ENCODE results near the gene FOSB.

The FOSB gene

DNA sequence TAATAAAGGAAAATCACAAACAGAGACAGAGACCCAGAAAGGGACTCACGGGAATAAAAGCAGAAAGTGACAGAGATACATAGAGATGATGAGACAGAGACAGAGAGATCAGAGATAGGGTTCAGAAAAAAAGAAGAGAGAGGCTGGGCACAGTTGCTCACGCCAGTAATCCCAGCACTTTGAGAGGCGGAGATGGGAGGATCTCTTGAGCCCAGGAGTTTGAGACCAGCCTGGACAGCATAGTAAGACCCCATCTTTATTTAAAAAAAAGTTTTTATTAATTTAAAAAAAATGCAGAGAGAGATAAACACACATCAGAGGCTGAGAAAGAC lies 19.4 kb upstream of the FOSB start:
- H3K4me3 ChIP-seq (ENCODE audit: low read depth, low read length): no peak overlapping the region
- no peak for DNase-seq (ENCODE audit: low read depth)
- TF ChIP-seq, protein P1, sequence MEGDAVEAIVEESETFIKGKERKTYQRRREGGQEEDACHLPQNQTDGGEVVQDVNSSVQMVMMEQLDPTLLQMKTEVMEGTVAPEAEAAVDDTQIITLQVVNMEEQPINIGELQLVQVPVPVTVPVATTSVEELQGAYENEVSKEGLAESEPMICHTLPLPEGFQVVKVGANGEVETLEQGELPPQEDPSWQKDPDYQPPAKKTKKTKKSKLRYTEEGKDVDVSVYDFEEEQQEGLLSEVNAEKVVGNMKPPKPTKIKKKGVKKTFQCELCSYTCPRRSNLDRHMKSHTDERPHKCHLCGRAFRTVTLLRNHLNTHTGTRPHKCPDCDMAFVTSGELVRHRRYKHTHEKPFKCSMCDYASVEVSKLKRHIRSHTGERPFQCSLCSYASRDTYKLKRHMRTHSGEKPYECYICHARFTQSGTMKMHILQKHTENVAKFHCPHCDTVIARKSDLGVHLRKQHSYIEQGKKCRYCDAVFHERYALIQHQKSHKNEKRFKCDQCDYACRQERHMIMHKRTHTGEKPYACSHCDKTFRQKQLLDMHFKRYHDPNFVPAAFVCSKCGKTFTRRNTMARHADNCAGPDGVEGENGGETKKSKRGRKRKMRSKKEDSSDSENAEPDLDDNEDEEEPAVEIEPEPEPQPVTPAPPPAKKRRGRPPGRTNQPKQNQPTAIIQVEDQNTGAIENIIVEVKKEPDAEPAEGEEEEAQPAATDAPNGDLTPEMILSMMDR (IDR thresholded peaks at IDR 0.05; ENCODE audit: low read depth, low read length, missing control alignments): no peak
- in situ Hi-C loops (cut with HindIII; ENCODE audit: low sequenced_read_pairs): no loop called here

DNA sequence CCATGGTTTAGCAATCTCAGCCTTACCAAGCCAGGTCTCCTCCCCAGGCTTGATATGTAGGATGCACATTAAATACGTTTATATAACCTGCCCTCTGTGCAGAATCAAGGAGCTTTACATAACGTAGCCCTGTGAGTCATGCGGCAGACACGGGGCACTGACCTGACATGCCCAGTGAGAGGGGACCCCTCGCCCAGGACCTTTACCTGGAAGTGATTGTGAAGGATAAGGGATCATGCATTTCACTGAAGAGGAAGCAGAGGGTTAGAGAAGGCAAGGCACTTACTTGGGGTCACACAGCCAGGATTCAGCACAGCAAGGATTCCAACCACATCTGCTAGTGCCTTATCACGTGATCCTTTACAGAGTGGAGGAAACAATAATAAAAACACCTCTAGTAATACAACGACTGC lies 18.9 kb upstream of the FOSB start:
- in situ Hi-C loops (cut with HindIII; ENCODE audit: low sequenced_read_pairs): no loop called here
- TF ChIP-seq, protein P1 (IDR thresholded peaks at IDR 0.05; ENCODE audit: low read depth, low read length, missing control alignments): no peak
- no peak for DNase-seq (ENCODE audit: low read depth)
- H3K4me3 ChIP-seq (ENCODE audit: low read depth, low read length): no peak overlapping the region

DNA sequence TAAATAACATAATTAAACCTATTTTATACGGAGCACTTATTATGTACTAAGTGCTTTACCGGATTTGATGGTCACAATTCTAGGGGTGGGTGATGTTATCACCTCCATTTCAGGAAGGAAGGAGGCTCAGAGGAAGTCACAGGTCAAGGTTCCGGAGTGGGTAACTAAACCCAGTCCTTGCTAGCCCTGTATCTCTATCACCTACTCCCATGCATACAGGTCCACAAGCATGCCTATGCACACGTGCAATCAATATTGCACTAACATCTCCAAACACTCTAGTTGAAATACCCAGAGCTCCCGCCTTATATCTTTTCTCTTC lies 17.8 kb upstream of the FOSB start:
- in situ Hi-C loops (cut with HindIII; ENCODE audit: low sequenced_read_pairs): no loop called here
- no peak for DNase-seq (ENCODE audit: low read depth)
- TF ChIP-seq, protein P1 (IDR thresholded peaks at IDR 0.05; ENCODE audit: low read depth, low read length, missing control alignments): no peak
- peak overlapping the region; percentile 55 for H3K4me3 ChIP-seq (ENCODE audit: low read depth, low read length)

DNA sequence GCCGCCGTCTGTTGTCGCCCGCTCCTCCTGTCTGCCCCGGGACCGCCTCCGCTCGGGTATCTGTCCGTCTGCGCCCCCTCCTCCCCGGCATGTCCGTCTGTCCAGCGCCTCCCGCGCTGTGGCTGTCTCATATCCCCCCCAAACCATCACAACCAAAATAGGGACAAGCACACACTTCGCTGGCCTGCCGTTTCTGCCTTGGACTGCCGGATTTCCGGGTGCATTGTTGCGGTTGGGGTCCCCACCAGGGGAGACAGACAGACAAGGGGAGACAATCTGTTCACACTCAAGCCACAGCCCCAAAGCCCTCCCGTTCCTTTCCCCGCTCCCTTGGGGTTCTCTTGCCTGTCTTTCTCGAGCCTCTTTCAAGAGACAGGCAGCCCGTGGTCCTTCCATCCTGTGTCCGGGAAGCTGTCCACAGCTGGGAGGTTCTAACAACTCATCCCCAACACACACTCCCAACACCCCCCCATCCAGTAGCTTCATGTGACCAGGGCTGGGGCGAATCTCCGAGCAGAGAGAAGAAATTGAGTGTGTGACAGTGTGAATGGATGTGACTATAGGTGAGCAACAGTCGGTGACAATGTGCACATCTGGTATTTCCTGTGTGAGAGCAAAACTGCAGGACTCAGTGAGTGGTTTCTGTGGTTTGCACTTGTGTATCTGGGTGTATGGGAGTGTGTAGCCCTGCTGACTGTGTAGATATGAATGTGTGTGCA lies 16.5 kb upstream of the FOSB start:
- TF ChIP-seq, protein P1 (IDR thresholded peaks at IDR 0.05; ENCODE audit: low read depth, low read length, missing control alignments): no peak

DNA sequence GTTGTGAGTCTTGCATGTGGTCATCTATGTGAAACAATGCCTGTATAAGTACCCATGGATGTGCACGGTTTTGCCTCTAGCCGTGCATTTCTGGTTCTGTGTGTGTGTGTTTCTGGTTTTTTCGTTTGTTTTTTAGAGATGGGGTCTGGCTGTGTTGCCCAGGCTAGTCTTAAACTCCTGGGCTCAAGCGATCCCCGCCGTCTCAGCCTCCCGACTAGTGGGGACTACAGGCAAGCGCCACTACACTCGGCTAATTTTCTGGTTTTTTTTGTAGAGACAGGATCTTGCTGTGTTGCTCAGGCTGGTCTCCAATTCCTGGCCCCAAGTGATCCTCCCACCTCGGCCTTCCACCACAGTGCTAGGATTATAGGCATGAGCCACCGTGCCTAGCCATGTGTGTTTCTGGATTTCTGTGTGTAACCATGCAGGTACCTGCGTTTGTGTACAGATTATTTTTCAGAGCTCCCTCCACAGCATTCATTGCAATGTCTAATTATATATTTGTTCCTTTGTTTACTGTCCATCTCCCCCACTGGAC lies 15.9 kb upstream of the FOSB start:
- DNase-seq (ENCODE audit: low read depth): no peak
- TF ChIP-seq, protein P1 (IDR thresholded peaks at IDR 0.05; ENCODE audit: low read depth, low read length, missing control alignments): no peak
- no peak overlapping the region for H3K4me3 ChIP-seq (ENCODE audit: low read depth, low read length)
- in situ Hi-C loops (cut with HindIII; ENCODE audit: low sequenced_read_pairs): no loop called here

More for the DNA sequence above, 16.5 kb upstream of the FOSB start:
- peak overlapping the region; percentile 55 for H3K4me3 ChIP-seq (ENCODE audit: low read depth, low read length)
- in situ Hi-C loops (cut with HindIII; ENCODE audit: low sequenced_read_pairs): no loop called here
- DNase-seq (ENCODE audit: low read depth): no peak

DNA sequence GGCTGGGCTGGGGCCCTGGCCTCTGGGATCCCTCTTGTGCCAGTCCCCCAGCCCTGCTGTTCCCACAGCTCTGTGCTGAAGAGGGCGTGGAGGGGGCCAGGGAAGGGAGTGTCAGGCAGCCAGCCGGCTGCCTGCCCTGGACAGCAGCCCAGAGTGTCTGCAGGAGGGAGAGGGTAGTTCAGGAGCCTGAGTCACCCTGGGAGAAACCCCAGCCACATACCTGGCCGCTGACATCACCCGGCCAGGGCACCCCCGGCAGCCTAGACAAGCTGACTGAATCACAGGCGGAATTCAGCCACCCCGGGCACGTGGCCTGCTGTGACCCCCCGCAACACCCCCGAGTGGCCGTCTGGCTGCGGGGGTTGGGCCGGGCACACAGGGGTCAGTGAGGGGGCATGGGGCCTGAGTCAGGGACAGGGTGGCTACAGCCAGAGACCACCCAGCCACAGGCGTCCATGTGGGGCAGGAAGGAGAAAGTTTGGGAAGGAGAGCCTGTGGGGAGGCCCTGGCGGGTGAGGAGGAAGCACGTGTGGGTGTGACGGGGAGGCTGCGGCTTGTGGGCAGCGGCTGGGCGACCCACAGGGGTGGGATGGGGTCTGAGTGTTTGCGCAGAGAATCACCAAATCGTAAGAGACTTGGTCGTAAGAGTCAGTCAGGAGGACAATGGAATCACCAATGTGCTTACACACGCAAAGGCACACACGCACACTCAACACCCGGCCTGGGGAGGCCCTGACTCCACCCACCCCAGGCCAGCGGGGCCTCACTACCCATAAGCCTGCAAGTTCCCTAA lies 11.9 kb upstream of the FOSB start:
- in situ Hi-C loops (cut with HindIII; ENCODE audit: low sequenced_read_pairs): no loop called here
- peak; percentile 98 for DNase-seq (ENCODE audit: low read depth)
- no peak overlapping the region for H3K4me3 ChIP-seq (ENCODE audit: low read depth, low read length)
- TF ChIP-seq, protein P1 (IDR thresholded peaks at IDR 0.05; ENCODE audit: low read depth, low read length, missing control alignments): no peak
